Measurements from ENCODE around the gene MYMX. TPM values are rescaled to one million over a fixed set of nuclear protein-coding genes. Genes with fewer than 3 reads are reported as not detected.

MYMX gene
- total and polyA plus RNA-seq, 2 of the 13 experiments (the other 11 are each of a cell fraction or from before 2014, with no cell fraction given) = not detected

DNA sequence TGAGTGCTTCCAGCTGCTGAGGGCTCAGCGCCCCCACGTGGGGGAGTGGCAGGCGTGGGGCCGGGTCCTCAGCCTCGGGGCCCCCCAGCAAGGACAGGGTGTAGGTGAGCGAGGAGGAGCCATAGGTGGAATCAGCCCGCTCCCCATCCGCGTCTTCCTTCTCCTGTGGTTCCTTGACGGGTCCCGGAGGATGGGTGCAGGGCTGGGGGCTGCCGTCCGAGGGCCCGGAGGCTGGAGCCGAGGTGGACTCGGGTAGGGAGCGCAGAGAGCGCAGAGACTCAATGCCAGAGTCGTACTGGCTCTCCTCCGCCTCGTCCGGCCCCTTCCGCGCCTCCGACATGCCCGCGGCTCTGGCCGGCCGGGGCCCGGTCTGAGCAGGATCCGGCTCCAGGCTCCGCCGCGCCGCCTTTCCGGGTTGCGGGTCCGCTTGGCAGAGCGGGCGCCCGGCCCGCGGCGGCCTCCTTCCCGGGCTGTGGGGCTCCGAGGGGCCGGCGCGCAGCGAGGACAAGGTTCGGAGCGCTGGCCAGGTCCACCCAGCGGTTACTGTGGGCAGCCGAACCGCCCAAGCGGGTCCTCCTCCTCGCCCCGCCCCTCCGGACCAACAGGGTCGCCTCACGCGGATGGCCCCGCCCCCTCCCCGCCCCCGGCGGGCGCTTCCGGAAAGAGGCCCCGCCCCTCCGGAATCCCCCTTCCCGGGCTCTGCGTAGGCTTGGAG, 48.4 kb downstream of the MYMX start, which contains the start of gene NFKBIE (continued):
- TF ChIP-seq, protein P1, sequence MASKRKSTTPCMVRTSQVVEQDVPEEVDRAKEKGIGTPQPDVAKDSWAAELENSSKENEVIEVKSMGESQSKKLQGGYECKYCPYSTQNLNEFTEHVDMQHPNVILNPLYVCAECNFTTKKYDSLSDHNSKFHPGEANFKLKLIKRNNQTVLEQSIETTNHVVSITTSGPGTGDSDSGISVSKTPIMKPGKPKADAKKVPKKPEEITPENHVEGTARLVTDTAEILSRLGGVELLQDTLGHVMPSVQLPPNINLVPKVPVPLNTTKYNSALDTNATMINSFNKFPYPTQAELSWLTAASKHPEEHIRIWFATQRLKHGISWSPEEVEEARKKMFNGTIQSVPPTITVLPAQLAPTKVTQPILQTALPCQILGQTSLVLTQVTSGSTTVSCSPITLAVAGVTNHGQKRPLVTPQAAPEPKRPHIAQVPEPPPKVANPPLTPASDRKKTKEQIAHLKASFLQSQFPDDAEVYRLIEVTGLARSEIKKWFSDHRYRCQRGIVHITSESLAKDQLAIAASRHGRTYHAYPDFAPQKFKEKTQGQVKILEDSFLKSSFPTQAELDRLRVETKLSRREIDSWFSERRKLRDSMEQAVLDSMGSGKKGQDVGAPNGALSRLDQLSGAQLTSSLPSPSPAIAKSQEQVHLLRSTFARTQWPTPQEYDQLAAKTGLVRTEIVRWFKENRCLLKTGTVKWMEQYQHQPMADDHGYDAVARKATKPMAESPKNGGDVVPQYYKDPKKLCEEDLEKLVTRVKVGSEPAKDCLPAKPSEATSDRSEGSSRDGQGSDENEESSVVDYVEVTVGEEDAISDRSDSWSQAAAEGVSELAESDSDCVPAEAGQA (IDR thresholded peaks at IDR 0.05; ENCODE audit: low read depth) = 0 out of 2 replicates have a peak, but pooled peaks have one; percentile 9
- TF ChIP-seq, protein P1 (CRISPR knock-in tag; IDR thresholded peaks at IDR 0.05; ENCODE audit: borderline replicate concordance) = no peak; the same call in 1 of the 2 replicates
- TF ChIP-seq HDAC2 (CRISPR knock-in tag; IDR thresholded peaks at IDR 0.05) (peak; percentile 62), ZSCAN30 (CRISPR knock-in tag; IDR thresholded peaks at IDR 0.05) (no peak), RBFOX2 (IDR thresholded peaks at IDR 0.05; ENCODE audit: low read depth, low read length) (peak; percentile 89), FOXK1 (CRISPR knock-in tag; IDR thresholded peaks at IDR 0.05; ENCODE audit: borderline replicate concordance, low read depth) (peak; percentile 48; the same call in 1 of the 2 replicates), CHD2 (IDR thresholded peaks at IDR 0.05; ENCODE audit: low read depth, low read length) (no peak), GABPB1 (CRISPR knock-in tag; IDR thresholded peaks at IDR 0.05) (peak; percentile 83), SNRNP70 (IDR thresholded peaks at IDR 0.05; ENCODE audit: low read depth, low read length) (no peak), ZNF724P (CRISPR knock-in tag; IDR thresholded peaks at IDR 0.05; ENCODE audit: borderline replicate concordance) (peak; percentile 95), ZSCAN25 (CRISPR knock-in tag; IDR thresholded peaks at IDR 0.05) (peak; percentile 33; the same call in 1 of the 2 replicates), HHEX (CRISPR knock-in tag; IDR thresholded peaks at IDR 0.05) (no peak), MED1 (CRISPR knock-in tag; IDR thresholded peaks at IDR 0.05) (peak; percentile 46), NFKBIZ (CRISPR knock-in tag; IDR thresholded peaks at IDR 0.05) (no peak), KDM2A (CRISPR knock-in tag; IDR thresholded peaks at IDR 0.05; ENCODE audit: borderline replicate concordance, low read depth) (peak; percentile 84; the same call in 1 of the 2 replicates), STAG1 (CRISPR knock-in tag; IDR thresholded peaks at IDR 0.05) (peak; percentile 67), ATF7-NPFF (CRISPR knock-in tag; IDR thresholded peaks at IDR 0.05; ENCODE audit: low read depth) (peak; percentile 81)
- TF ChIP-seq, protein P2, sequence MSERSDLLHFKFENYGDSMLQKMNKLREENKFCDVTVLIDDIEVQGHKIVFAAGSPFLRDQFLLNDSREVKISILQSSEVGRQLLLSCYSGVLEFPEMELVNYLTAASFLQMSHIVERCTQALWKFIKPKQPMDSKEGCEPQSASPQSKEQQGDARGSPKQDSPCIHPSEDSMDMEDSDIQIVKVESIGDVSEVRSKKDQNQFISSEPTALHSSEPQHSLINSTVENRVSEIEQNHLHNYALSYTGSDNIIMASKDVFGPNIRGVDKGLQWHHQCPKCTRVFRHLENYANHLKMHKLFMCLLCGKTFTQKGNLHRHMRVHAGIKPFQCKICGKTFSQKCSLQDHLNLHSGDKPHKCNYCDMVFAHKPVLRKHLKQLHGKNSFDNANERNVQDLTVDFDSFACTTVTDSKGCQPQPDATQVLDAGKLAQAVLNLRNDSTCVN (CRISPR knock-in tag; IDR thresholded peaks at IDR 0.05; ENCODE audit: borderline replicate concordance) = peak; percentile 80
- TF ChIP-seq, protein P3, sequence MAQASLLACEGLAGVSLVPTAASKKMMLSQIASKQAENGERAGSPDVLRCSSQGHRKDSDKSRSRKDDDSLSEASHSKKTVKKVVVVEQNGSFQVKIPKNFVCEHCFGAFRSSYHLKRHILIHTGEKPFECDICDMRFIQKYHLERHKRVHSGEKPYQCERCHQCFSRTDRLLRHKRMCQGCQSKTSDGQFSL (CRISPR knock-in tag; IDR thresholded peaks at IDR 0.05) = no peak
- TF ChIP-seq, protein P4, sequence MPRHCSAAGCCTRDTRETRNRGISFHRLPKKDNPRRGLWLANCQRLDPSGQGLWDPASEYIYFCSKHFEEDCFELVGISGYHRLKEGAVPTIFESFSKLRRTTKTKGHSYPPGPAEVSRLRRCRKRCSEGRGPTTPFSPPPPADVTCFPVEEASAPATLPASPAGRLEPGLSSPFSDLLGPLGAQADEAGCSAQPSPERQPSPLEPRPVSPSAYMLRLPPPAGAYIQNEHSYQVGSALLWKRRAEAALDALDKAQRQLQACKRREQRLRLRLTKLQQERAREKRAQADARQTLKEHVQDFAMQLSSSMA (CRISPR knock-in tag; IDR thresholded peaks at IDR 0.05) = peak; percentile 94
- TF ChIP-seq, protein P5, sequence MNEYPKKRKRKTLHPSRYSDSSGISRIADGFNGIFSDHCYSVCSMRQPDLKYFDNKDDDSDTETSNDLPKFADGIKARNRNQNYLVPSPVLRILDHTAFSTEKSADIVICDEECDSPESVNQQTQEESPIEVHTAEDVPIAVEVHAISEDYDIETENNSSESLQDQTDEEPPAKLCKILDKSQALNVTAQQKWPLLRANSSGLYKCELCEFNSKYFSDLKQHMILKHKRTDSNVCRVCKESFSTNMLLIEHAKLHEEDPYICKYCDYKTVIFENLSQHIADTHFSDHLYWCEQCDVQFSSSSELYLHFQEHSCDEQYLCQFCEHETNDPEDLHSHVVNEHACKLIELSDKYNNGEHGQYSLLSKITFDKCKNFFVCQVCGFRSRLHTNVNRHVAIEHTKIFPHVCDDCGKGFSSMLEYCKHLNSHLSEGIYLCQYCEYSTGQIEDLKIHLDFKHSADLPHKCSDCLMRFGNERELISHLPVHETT (CRISPR knock-in tag; conservative IDR thresholded peaks at IDR 0.05) = 0 out of 2 replicates have a peak, but pooled peaks have one; percentile 23
